HG02938 (cell line): ENCODE data around the gene KIRREL3.
"Not testable (repeated sequence)": the region's sequence is repeated elsewhere in the genome, so short reads cannot be mapped to it uniquely, and the experiment has no call there.

ENCODE experiments used
- ATAC-seq: cut with Tn5 transposase; IDR thresholded peaks from one replicate; pipeline ENCODE4 v1.9.1; 2021; ENCODE audit warnings: mild to moderate bottlenecking, moderate library complexity; ENCODE audit not compliant: unreplicated experiment

Gene KIRREL3

DNA sequence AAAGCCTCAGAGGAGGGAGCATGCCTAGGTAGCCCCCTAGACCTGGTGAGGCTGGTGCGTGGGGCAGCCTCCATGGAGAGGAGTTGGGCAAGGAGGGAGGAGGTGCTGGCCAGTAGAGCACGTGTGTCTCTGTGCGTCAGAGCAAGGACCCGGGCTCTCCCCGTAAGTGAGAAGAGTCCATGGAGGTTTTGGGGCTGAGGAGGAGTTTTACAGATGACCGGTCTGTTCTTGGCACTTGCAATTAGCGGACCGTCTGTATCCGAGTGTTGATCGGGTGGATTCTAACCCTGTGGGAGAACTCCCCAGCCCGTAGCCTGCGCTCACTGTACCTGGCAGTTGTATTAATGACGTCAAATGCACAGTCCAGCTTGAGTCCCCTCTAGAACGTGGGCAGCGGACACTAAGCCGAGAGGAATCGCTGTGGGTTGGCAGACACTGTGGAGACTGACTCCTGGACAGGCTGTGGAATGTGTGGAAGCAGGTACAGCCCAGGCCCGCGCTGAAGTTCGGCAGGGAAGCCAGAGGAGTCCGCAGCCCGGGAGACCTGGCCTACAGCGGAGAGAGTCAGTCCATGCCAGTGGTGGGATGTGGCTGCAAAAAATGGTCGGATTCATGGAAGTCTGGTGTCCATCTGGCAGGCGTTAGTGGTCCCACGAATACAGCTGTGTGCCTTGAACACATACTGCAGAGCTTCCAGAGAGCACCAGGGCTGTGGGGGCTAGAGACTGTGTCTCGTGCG is 625.8 kb downstream of the KIRREL3 start:
- not testable (repeated sequence) for ATAC-seq

- ATAC-seq = not testable (repeated sequence)
Measured at GRCh38 chr11:126373389-126374066, 627.0 kb downstream of the KIRREL3 start.
